GM21515 (cell line): ENCODE data around the gene GNAS-AS1.

Experiments
- ATAC-seq: cut with Tn5 transposase; IDR thresholded peaks from one replicate; pipeline ENCODE4 v1.9.1; 2021; ENCODE audit not compliant: unreplicated experiment

GNAS-AS1 gene

GRCh38 chr20:58811334-58811733 is 39.4 kb downstream of the GNAS-AS1 start:
- no peak for ATAC-seq

- no peak for ATAC-seq
These were observed 39.8 kb downstream of the GNAS-AS1 start for GRCh38 chr20:58810879-58811250.

DNA sequence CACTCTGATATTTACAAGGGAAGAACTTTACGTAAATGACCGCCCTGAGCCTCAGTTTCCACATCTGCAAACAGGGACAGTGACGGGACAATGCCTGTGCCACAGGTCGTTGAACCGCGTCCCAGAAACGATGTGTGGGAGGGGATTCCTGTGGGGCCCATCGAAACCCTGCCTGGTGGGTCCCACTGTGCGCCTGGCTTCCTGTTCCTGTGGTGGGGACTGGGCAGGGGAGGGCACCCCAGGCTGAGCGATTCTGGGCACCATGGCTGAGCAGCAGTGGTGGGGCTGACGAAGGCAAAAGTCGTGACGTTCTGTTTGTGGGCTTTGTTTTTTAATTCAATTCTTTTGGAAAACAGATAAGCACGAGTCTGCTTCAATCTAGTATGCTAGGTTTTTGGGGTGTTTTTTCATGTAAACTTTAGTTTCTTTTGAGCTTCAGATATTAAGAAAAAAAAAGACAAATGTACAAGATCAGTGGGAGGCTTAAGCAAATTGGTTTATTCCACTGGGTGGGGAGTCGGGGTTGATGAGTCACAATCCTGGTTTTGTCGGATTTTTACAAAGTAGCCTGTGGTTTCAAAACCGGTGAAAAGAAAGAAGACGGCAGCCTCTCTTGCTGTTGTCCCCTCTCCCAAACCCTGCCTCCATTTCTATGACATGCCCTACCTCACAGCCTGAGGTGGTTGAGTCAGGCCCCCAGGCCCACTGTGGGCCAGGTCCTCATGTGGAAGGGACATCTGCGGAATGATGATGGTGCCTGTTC is 40.4 kb downstream of the GNAS-AS1 start:
- no peak for ATAC-seq

DNA sequence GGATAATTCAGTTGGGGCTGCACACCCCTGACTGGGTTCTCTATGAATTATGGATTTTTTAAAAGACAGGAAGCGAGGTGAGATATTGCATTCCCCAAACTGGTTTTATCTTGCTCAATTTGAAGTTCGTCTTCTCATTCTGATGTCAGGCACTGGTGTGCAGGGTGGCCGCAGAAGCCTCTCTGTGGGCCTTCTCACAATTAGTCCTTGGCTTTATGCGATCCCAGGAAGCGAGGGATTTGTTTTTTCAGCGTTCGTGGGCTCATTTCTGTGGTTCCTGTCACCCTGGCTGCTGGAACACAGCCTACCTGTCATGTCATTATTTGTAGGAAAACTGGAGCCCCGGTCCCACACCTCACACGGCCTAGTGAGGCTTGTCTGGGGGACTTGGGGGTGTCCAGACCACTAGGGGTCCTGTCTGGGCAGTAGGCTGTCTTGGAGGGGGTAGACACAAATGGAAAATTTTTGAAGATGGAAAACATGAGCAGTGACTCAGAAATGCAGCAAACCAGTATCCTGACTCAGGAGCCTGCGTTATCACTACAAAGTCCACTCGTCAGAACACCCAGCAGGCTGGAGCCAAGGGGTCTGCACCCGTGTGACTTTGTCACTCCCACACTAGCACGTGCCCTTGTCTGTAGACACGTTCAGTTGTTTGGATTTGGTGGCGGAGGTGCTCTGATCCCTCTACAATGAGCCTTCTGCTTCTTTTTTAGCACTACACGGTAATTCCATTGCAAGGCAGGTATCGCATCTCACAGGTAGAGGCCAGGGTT is 42.2 kb downstream of the GNAS-AS1 start:
- ATAC-seq: no peak

- no peak for ATAC-seq
These were observed 42.9 kb downstream of the GNAS-AS1 start for GRCh38 chr20:58807801-58808200.

- ATAC-seq: no peak
These were observed 47.2 kb downstream of the GNAS-AS1 start for GRCh38 chr20:58803533-58803932.

- ATAC-seq: no peak
These were observed 48.6 kb downstream of the GNAS-AS1 start for GRCh38 chr20:58802061-58802460.

GRCh38 chr20:58800134-58800871 is 50.4 kb downstream of the GNAS-AS1 start:
- no peak for ATAC-seq

GRCh38 chr20:58797371-58798338 is 53.0 kb downstream of the GNAS-AS1 start:
- no peak for ATAC-seq

DNA sequence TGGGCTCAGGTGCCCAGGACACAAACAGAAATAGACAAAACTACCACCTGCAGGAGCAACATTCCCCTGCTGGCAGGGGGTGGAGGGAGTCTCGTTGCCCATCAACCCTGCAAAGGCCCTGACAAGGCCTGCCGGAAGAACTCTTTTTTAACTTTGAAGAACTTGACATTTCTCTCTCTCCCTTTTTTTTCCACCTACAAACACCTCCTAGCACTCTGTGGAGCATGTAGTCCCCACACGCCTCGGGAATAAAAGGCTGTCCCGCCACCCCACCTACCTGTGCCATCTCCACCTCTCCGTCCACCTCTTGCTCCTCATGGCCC is 54.8 kb downstream of the GNAS-AS1 start:
- no peak for ATAC-seq

GRCh38 chr20:58795181-58795922 is 55.4 kb downstream of the GNAS-AS1 start:
- no peak for ATAC-seq

DNA sequence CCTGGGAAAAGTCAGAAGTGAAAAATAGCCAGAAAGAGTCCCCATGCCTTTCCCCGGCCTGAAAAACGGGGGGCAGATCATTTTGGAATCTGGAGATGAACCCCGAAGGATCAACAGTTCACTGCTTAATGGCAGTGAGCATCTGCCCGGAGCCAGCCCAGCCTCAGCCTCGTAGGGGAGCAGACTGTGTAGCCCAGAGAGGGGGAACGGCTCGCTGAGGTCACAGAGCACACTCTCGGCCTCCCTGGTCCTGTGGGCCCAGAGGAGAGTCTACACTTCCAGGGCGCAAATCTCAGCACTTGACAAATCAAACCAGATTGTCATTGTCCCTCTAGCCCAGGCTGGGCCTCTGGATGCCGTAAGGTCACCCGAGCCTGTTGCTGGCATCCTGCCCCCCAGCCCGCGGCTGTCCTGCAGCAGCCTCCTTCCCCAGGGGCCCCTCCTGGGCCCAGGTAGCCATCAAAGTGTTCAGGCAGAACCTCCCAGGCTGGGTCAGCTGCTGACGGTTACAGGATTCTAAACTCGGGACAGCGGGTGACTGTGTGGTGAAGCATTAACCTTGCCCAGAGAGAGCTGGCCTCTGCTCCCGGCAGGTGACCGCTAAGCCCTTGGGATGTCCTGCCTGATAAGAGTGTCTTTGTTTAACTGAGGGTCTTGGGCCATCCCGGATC is 56.1 kb downstream of the GNAS-AS1 start:
- no peak for ATAC-seq

DNA sequence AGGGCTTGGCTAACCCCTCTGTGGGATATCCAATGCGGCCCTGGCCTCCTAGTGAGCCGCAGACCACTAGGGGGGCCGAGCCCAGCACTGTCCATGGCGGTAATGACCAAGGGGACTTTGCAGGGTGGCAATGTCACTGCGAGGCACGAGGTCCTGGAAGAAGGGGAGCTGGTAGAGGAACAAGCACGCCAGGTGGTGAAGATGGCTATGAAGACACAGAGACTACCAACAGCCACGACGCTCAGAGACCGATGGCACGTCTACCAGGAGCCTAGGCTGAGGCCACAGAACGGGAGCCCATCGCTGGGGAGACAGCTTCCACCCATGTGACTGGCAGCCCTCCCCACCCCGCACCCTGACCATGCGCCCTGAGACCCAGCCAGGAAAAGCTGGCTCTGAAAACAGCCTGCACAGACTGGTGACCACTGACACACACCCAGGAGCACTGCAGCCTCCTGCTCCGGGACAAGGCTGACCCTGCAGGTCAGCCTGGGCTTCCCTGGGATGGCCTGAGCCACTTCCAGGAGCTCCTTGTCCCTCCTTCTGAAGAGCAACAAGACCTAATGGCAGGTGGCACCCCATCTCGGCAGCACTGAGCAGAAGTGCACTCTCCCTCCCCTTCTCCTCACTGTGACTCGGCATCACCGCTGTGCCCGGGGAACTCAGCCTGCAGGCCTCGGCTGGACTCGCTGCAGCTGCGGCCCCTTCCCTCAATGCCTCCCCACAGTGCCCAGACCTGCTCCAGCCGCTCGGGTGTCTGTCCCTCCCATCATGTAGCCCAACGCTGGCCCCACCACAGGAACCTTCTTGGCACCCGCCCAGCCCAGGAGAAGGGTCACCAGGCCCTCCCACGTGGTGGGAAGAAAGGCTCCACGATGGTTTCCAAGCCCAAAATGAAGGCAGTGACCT is 56.9 kb downstream of the GNAS-AS1 start:
- no peak for ATAC-seq

GRCh38 chr20:58792426-58792825 is 58.3 kb downstream of the GNAS-AS1 start:
- no peak for ATAC-seq

- no peak for ATAC-seq
These were observed 59.4 kb downstream of the GNAS-AS1 start for GRCh38 chr20:58791286-58791685.

DNA sequence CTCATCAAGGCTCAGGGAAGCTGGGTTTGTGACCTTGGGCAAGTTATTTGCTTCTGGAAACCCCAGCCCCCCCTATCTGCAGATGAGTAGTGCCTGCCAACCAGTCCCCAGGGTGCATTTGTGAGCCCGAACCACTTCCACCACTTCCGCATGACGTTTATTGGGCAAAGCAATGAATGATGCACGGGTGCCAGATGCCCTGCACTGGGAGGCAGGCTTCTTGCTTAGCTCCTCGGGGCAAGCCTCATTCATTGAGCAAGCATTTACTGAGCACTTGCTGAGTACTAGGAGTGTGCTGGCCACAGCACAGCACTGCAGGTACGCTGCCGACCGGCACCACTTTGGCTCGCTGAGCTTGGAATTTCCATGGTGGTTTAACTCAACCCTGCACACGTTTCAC is 60.2 kb downstream of the GNAS-AS1 start:
- ATAC-seq: no peak

DNA sequence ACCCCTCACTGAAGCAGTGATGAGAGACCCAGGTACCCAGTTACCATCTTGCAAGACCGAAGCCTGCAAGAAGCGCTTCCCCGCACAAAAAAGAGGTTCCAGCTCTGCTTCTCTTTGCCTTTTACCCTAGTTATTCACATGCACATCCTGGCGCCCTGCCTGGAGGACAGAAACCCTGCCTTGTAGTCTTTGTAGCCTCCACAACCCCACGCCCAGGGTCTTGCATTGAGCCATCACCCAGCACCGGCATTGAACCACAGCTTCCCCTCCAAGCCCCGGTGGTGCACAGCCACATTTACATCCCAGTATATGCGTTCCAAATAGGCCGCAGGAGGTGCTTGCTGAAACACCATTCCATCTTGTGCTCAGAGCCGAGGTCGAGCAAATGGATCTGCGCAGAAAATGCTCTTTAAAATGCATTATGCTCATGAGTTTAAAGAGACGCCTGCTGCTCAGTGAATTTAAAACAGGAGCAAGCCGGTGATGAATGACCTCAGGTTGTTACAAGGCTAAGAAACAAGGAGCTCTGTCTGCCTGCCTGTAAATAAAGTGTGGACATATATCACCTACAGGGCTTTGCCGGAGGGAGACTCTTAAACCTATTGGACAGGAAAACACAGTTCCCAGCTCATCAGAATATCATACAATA is 61.7 kb downstream of the GNAS-AS1 start:
- ATAC-seq: no peak
